OCI-LY3 (cell line): ENCODE results near the gene TBX2.

ENCODE experiments used
- H2AFZ ChIP-seq: fragments of 200-600, 300-600 bp; shearing (Covaris generic); 2 replicates; pipeline ENCODE4 v1.6.0; 2014; ENCODE audit warnings: antibody characterized with exemption, low read depth, low read length
- H3K27ac ChIP-seq: fragments of 200-600, 300-600 bp; sonication (generic); 2 replicates; pipeline ENCODE4 v1.5.1; 2014; ENCODE audit warnings: mild to moderate bottlenecking, low read length, moderate library complexity, mixed read lengths
- H3K27me3 ChIP-seq: fragments of 200-600, 300-600 bp; sonication (generic); 2 replicates; pipeline ENCODE4 v1.6.1; 2014; ENCODE audit warnings: low read depth, low read length, mixed read lengths
- H3K36me3 ChIP-seq: fragments of 200-600, 300-600 bp; sonication (generic); replicated peaks from 2 replicates; pipeline ENCODE3; 2014; ENCODE audit warnings: low read depth, low read length, mixed read lengths
- H3K4me1 ChIP-seq: fragments of 300-600, 200-600 bp; sonication (generic); 2 replicates; pipeline ENCODE4 v1.6.1; 2014; ENCODE audit warnings: low read length, mixed read lengths
- H3K4me2 ChIP-seq: fragments of 200-600, 300-600 bp; sonication (generic); 2 replicates; pipeline ENCODE4 v1.6.1; 2014; ENCODE audit warnings: low read length, mixed read lengths
- H3K4me3 ChIP-seq: fragments of 300-600, 200-600 bp; sonication (generic); 2 replicates; pipeline ENCODE4 v1.5.1; 2014; ENCODE audit warnings: antibody characterized with exemption, mild to moderate bottlenecking, low read length, moderate library complexity
- H3K79me2 ChIP-seq: fragments of 300-600, 200-600 bp; shearing (Covaris generic); 2 replicates; pipeline ENCODE4 v1.6.1; 2014; ENCODE audit warnings: mild to moderate bottlenecking, low read length, mixed read lengths
- H3K9ac ChIP-seq: fragments of 300-600, 200-600 bp; shearing (Covaris generic); 2 replicates; pipeline ENCODE4 v1.6.0; 2014; ENCODE audit warnings: mild to moderate bottlenecking, low read length, moderate library complexity
- H3K9me3 ChIP-seq: fragments of 200-600, 300-600 bp; shearing (Covaris generic); 2 replicates; pipeline ENCODE4 v1.6.1; 2014; ENCODE audit warnings: low read length, mixed read lengths; ENCODE audit not compliant: insufficient read depth
- H4K20me1 ChIP-seq: fragments of 200-600, 300-600 bp; sonication (generic); 2 replicates; pipeline ENCODE4 v1.6.1; 2016; ENCODE audit warnings: low read length, mixed read lengths; ENCODE audit not compliant: insufficient read depth
- CTCF ChIP-seq: fragments of 200-600, 300-600 bp; sonication (generic); IDR thresholded peaks from 2 replicates; pipeline ENCODE4 v1.5.1; 2014; ENCODE audit warnings: antibody characterized with exemption, low read length, low read depth
- EZH2phosphoT487 ChIP-seq: fragments of 200-600 bp; shearing (Covaris generic); IDR thresholded peaks from 2 replicates; pipeline ENCODE4 v1.6.1; 2018; ENCODE audit warnings: antibody characterized with exemption, mixed run types, low read depth

Gene TBX2

GRCh38 chr17:61395983-61396585, 3.6 kb upstream of the TBX2 start:
- H3K4me3 ChIP-seq = no peak overlapping the region
- H3K9ac ChIP-seq = no peak overlapping the region
- no peak overlapping the region for H2AFZ ChIP-seq
- TF ChIP-seq EZH2phosphoT487 (no peak), CTCF (no peak)
- H3K27ac ChIP-seq = no peak overlapping the region
- no peaks in the 10 kb centered on the region for H4K20me1 ChIP-seq
- no peaks in the 10 kb centered on the region for H3K79me2 ChIP-seq
- H3K4me2 ChIP-seq = no peak overlapping the region
- H3K4me1 ChIP-seq = no peaks in the 10 kb centered on the region
- H3K9me3 ChIP-seq = no peaks in the 10 kb centered on the region
- no peaks in the 10 kb centered on the region for H3K27me3 ChIP-seq
- H3K36me3 ChIP-seq = no peaks in the 10 kb centered on the region

GRCh38 chr17:61396586-61397085, 3.0 kb upstream of the TBX2 start:
- H3K9me3 ChIP-seq = no peaks in the 10 kb centered on the region
- no peak for TF ChIP-seq CTCF
- TF ChIP-seq EZH2phosphoT487 = no peak
- H3K4me3 ChIP-seq = no peak overlapping the region
- no peak overlapping the region for H3K27ac ChIP-seq
- H3K36me3 ChIP-seq = no peaks in the 10 kb centered on the region
- no peak overlapping the region for H2AFZ ChIP-seq
- no peak overlapping the region for H3K9ac ChIP-seq
- H3K4me1 ChIP-seq = no peaks in the 10 kb centered on the region
- H3K4me2 ChIP-seq = no peak overlapping the region
- no peaks in the 10 kb centered on the region for H3K79me2 ChIP-seq
- H4K20me1 ChIP-seq = no peaks in the 10 kb centered on the region
- no peaks in the 10 kb centered on the region for H3K27me3 ChIP-seq

- Histone ChIP-seq H4K20me1 (no peaks in the 10 kb centered on the region), H3K27me3 (no peaks in the 10 kb centered on the region), H3K4me1 (no peaks in the 10 kb centered on the region), H3K9me3 (no peaks in the 10 kb centered on the region), H3K36me3 (no peaks in the 10 kb centered on the region), H3K9ac (no peak overlapping the region), H2AFZ (no peak overlapping the region), H3K4me3 (no peak overlapping the region), H3K79me2 (no peaks in the 10 kb centered on the region), H3K27ac (no peak overlapping the region), H3K4me2 (no peak overlapping the region)
- no peak for TF ChIP-seq EZH2phosphoT487
- TF ChIP-seq CTCF = no peak
Observed at GRCh38 chr17:61397086-61397842, 2.4 kb upstream of the TBX2 start.

GRCh38 chr17:61398721-61399130, 917 bp upstream of the TBX2 start:
- H3K9me3 ChIP-seq = no peaks in the 10 kb centered on the region
- no peaks in the 10 kb centered on the region for H3K79me2 ChIP-seq
- no peaks in the 10 kb centered on the region for H3K36me3 ChIP-seq
- H4K20me1 ChIP-seq = no peaks in the 10 kb centered on the region
- no peaks in the 10 kb centered on the region for H3K27me3 ChIP-seq
- no peak overlapping the region for H3K4me2 ChIP-seq
- H3K27ac ChIP-seq = no peak overlapping the region
- H3K4me3 ChIP-seq = no peak overlapping the region
- H3K4me1 ChIP-seq = no peaks in the 10 kb centered on the region
- H2AFZ ChIP-seq = no peak overlapping the region
- H3K9ac ChIP-seq = no peak overlapping the region
- no peak for TF ChIP-seq EZH2phosphoT487
- TF ChIP-seq CTCF = no peak
